Mesodermal cell (in vitro differentiated cells): ENCODE results near the gene CA9.
A peak's percentile ranks its signal among the peaks of the same experiment; 100 is the strongest.
"Not testable (repeated sequence)": the region's sequence is repeated elsewhere in the genome, so short reads cannot be mapped to it uniquely, and the experiment has no call there.

Experiments used
- H3K27ac ChIP-seq: 2 replicates; pipeline ENCODE4 v1.7.0; 2013; ENCODE audit warnings: mild to moderate bottlenecking, low read depth, low read length, moderate library complexity; ENCODE audit not compliant: severe bottlenecking
- H3K36me3 ChIP-seq: 2 replicates; pipeline ENCODE4 v1.7.1; 2013; ENCODE audit warnings: mild to moderate bottlenecking, low read length, moderate library complexity; ENCODE audit not compliant: control insufficient read depth, insufficient read depth
- H3K4me1 ChIP-seq: one replicate; pipeline ENCODE4 v1.7.1; 2013; ENCODE audit warnings: mild to moderate bottlenecking, low read length; ENCODE audit not compliant: insufficient read depth, control insufficient read depth, poor library complexity, severe bottlenecking
- H3K4me3 ChIP-seq: 2 replicates; pipeline ENCODE4 v1.7.0; 2013; ENCODE audit warnings: low read length, control low read depth, mild to moderate bottlenecking; ENCODE audit not compliant: insufficient read depth, poor library complexity, severe bottlenecking; ENCODE audit errors: extremely low read depth
- H3K9me3 ChIP-seq: 2 replicates; pipeline ENCODE4 v1.7.1; 2013; ENCODE audit warnings: mild to moderate bottlenecking, low read length, moderate library complexity; ENCODE audit not compliant: control insufficient read depth
- WGBS, 2 experiments: methylation state at CpG; one replicate each; pipeline ENCODE4 v1.1.5; 2013; ENCODE audit warnings: missing lambda C conversion rate in 2 of 2; ENCODE audit not compliant: insufficient coverage in 2 of 2; 5-methylcytosine and 5-hydroxymethylcytosine counted together

Gene CA9

DNA sequence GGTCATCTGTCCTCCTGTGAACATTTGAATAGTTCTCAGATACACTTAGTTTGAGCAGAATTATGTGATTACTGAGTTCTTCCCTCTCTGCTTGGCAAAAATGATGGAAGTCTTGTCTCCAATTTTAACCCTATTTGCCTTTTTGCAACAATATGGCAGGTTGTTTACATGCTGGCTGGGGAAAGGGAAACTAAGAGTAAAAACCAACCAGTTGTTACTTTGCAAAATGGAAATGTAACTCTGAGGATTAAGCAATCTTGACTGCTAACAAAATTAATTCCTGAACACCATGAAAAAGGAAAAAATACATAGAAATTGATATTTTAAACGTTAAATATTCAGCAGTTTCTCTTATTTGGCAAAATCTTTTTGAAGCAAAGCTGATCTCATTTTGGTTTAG is 34.1 kb upstream of the CA9 start:
- no CpG with 5 or more reads among the region's 1 CpG for WGBS, 2 experiments
- no peaks in the 10 kb centered on the region for H3K9me3 ChIP-seq
- H3K4me1 ChIP-seq, result no peaks in the 10 kb centered on the region
- H3K27ac ChIP-seq, result no peak overlapping the region
- no peak overlapping the region for H3K4me3 ChIP-seq
- H3K36me3 ChIP-seq, result no peaks in the 10 kb centered on the region

GRCh38 chr9:35640431-35640830 is 33.3 kb upstream of the CA9 start:
- WGBS, 2 experiments, result 96% methylated on average over 10 to 13 of the region's 15 CpGs
- H3K4me3 ChIP-seq, H3K27ac ChIP-seq, H3K36me3 ChIP-seq, H3K4me1 ChIP-seq, H3K9me3 ChIP-seq: not testable (repeated sequence)

GRCh38 chr9:35641478-35641877 is 32.2 kb upstream of the CA9 start:
- H3K4me1 ChIP-seq, H3K27ac ChIP-seq, H3K36me3 ChIP-seq, H3K9me3 ChIP-seq, H3K4me3 ChIP-seq: not testable (repeated sequence)
- no CpG with 5 or more reads among the region's 3 CpGs for WGBS, 2 experiments

GRCh38 chr9:35643046-35643445 is 30.7 kb upstream of the CA9 start:
- Histone ChIP-seq H3K9me3 (no peaks in the 10 kb centered on the region), H3K27ac (no peak overlapping the region), H3K4me1 (no peaks in the 10 kb centered on the region), H3K36me3 (no peaks in the 10 kb centered on the region), H3K4me3 (no peak overlapping the region)
- 91 to 95% methylated on average over 8 to 12 of the region's 12 CpGs for WGBS, 2 experiments

- H3K36me3 ChIP-seq, H3K9me3 ChIP-seq: not testable (repeated sequence)
- H3K27ac ChIP-seq, result peak overlapping the region; percentile 66
- 52 to 76% methylated on average over 7 to 8 of the region's 10 CpGs for WGBS, 2 experiments
- peaks cover 17% of the 10 kb centered on the region for H3K4me1 ChIP-seq
- peak overlapping the region; percentile 68 for H3K4me3 ChIP-seq
Observed at GRCh38 chr9:35645736-35646135, 28.0 kb upstream of the CA9 start.

DNA sequence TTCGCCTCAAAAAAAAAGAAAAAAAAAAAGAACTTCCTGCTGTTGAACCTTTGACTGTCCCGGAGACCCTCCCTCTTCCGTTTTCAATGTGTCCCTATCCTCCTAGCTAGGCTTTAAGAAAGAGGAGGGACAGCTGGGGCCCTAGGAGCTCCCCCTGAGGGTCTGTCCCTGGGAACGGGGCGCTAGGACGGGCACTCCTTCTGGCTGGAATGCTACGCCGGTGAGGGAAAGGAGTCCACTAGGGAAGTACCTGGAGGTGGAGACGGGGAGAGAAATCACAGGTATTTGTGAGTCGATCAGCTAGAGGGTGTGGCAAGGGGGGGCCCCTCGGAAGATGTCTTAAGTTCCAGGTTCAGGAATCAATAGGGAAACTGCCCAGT is 27.6 kb upstream of the CA9 start:
- WGBS, 2 experiments, result 3 to 10% methylated on average over 7 to 8 of the region's 11 CpGs

DNA sequence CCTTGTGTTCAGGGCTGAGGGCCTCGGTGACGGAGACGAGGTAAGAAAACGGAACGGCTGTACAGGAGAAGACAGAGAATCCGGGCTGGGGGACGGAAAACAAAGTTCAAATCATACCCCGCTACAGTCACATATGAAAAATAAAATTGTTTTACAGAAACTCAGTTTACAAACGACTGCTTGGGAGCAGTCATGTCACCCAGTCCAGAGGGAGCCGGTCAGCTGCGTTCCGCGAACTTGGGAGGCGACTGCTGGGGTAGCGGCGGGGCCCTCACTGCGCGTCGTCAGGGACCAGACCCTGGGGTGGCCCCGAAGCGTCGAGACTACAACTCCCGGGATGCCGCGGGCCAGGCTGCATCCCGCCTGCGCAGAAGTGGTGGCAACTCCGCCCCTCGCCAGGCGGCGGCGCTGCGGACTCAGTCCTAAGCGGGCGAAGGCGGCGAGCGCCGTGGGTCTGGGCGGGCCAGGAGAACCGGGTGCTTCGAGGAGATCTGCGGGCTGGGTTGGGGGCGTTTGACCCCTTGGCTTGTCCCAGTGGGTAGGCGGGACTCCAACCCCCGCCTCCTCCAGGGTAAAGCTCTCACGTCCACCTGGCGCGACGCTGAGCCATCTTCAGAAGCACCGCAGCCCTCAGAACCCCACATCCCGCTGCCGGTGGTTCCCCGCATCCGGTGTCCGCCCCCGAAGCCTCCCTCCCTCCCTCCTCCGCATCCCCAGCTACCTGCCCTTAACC is 27.0 kb upstream of the CA9 start:
- Histone ChIP-seq H3K4me3 (peak overlapping the region; percentile 68), H3K27ac (peak overlapping the region; percentile 66), H3K9me3 (no peaks in the 10 kb centered on the region), H3K4me1 (peaks cover 17% of the 10 kb centered on the region), H3K36me3 (no peaks in the 10 kb centered on the region)
- 0 to 2% methylated on average over 36 to 47 of the region's 58 CpGs for WGBS, 2 experiments

More for the DNA sequence above, 27.6 kb upstream of the CA9 start:
- Histone ChIP-seq H3K36me3 (no peaks in the 10 kb centered on the region), H3K4me1 (peaks cover 17% of the 10 kb centered on the region), H3K9me3 (no peaks in the 10 kb centered on the region), H3K27ac (peak overlapping the region; percentile 66), H3K4me3 (peak overlapping the region; percentile 68)

DNA sequence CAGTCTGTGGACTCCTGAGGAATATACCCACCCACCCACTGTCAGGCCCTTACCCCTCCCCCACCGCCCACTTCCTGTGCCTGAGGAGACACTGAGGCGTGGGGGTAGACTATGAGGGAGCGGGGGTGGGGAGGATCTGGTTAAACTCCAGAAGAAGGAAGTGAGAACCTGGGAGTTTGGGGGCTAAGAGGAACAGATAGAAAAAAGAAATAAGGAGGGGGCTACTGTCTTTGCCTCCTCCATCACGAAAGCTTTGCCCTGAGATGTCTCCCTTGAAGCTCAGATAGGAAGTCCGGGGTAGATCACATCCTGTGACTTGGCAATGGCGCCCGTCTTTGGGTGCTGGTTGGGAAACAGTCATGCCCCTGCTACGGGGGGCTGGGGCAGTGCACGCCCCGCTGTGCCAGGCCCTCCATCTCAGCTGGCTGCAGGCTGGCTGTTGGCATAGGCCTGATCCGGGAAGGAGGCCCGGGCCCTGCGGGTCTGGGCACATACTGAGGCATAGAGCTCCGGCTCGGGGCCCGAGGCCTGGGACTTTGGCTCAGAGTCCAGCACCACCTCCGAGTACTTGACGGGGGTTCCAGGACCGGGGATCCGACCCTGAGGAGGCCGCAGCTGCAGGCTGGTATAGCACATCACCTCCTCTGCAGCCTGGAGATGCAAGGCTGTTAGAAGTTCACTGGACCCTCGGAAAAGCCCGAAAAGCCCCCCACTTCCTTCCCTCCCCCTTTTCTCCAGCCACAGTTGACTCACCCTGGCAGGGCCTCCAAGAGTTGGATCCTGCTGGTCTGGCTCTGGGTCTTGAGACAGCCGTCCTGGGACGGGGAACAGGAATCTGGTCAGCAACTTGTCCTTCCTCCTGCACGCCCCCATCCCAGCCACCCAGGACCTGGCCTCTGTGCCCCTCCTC is 24.0 kb upstream of the CA9 start:
- H3K27ac ChIP-seq, result no peak overlapping the region
- no peak overlapping the region for H3K4me3 ChIP-seq
- no peaks in the 10 kb centered on the region for H3K36me3 ChIP-seq
- 94 to 96% methylated on average over 24 of the region's 26 CpGs for WGBS, 2 experiments
- H3K9me3 ChIP-seq, result no peaks in the 10 kb centered on the region
- peaks cover 17% of the 10 kb centered on the region for H3K4me1 ChIP-seq

GRCh38 chr9:35650341-35651158 is 23.2 kb upstream of the CA9 start, which contains the start of gene SIT1:
TSS of gene SIT1 (minus strand) at chr9:35650931. CDS start at chr9:35650853, 78 bp downstream.
- Histone ChIP-seq H3K36me3 (no peaks in the 10 kb centered on the region), H3K27ac (no peak within 1 kb of the TSS), H3K4me1 (peaks cover 17% of the 10 kb centered on the region), H3K4me3 (no peak within 1 kb of the TSS), H3K9me3 (no peaks in the 10 kb centered on the region)
- 54 to 78% methylated on average over 4 to 8 of the region's 22 CpGs for WGBS, 2 experiments

DNA sequence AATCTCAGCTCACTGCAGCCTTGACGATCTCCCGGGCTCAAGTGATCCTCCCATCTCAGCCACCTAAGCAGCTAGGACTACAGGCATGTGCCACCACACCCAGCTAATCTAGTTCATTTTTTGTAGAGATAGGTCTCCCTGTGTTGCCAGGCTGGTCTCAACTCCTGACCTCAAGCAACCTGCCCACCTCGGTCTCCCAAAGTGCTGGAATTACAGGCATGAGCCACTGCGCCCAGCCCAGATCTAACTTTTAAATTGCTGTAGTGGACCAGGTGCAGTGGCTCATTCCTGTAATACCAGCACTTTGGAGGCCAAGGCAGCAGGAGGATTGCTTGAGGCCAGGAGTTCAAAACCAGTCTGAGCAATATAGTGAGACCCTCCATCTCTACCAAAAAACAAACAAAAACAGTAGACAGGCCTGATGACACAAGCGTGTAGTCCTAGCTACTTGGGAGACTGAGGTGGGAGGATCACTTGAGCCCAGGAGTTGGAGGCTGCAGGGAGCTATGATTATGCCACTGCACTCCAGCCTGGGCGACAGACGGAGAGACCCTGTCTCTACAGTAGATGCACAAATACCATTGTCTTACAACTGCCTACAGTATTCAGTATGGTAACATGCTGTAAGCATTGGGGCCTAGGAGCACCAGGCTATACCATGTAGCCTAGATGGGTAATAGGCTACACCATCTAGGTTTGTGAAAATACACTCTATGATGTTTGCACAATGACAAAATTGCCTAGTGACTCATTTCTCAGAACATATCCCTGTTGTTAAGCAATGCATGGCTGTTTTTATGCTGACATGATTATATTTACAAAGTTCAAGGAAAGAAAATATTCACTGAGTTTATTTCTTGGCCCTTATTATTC is 21.5 kb upstream of the CA9 start:
- WGBS, 2 experiments, result 86 to 93% methylated on average over 4 to 5 of the region's 7 CpGs
- no peaks in the 10 kb centered on the region for H3K36me3 ChIP-seq
- no peak overlapping the region for H3K4me3 ChIP-seq
- peaks cover 17% of the 10 kb centered on the region for H3K4me1 ChIP-seq
- H3K9me3 ChIP-seq, result no peaks in the 10 kb centered on the region
- H3K27ac ChIP-seq, result no peak overlapping the region
